HEK293 (cell line): ENCODE measurements around the gene CRACR2A.

Source experiments
- FEZF1 ChIP-seq: fragments of 450-650 bp; formaldehyde crosslinking; IDR thresholded peaks from 2 replicates; pipeline ENCODE4 v1.5.1; 2016; ENCODE audit warnings: missing biosample characterization, missing genetic modification characterization
- GLI2 ChIP-seq: fragments of 450-650 bp; formaldehyde crosslinking; IDR thresholded peaks from 2 replicates; pipeline ENCODE4; 2017; ENCODE audit warnings: missing biosample characterization, missing genetic modification characterization, low read depth, borderline replicate concordance
- KLF16 ChIP-seq: fragments of 450-650 bp; formaldehyde crosslinking; IDR thresholded peaks from 2 replicates; pipeline ENCODE4 v1.5.1; 2017; ENCODE audit warnings: missing biosample characterization, missing genetic modification characterization
- TCF7L2 ChIP-seq: IDR thresholded peaks from 2 replicates; pipeline ENCODE4 v1.6.1; 2011; ENCODE audit warnings: low read depth, mild to moderate bottlenecking, inconsistent platforms, low read length, moderate library complexity, borderline replicate concordance
- YY1 ChIP-seq: fragments of 450-650 bp; formaldehyde crosslinking; IDR thresholded peaks from 2 replicates; pipeline ENCODE4 v1.5.1; 2018; ENCODE audit warnings: missing biosample characterization, missing genetic modification characterization
- YY2 ChIP-seq: fragments of 450-650 bp; formaldehyde crosslinking; IDR thresholded peaks from 2 replicates; pipeline ENCODE4 v1.5.1; 2016; ENCODE audit warnings: missing biosample characterization, missing genetic modification characterization
- ZNF157 ChIP-seq: fragments of 450-650 bp; formaldehyde crosslinking; IDR thresholded peaks from 2 replicates; pipeline ENCODE4 v1.5.1; 2016; ENCODE audit warnings: missing biosample characterization, missing genetic modification characterization
- ZNF24 ChIP-seq: fragments of 450-650 bp; formaldehyde crosslinking; IDR thresholded peaks from 2 replicates; pipeline ENCODE4 v1.5.1; 2016; ENCODE audit warnings: missing biosample characterization, missing genetic modification characterization
- ZNF549 ChIP-seq: fragments of 450-650 bp; IDR thresholded peaks from 2 replicates; pipeline ENCODE4 v1.5.1; 2018; ENCODE audit warnings: missing biosample characterization, missing genetic modification characterization, mild to moderate bottlenecking, inconsistent platforms, moderate library complexity
- ZNF777 ChIP-seq: fragments of 450-650 bp; formaldehyde crosslinking; IDR thresholded peaks from 2 replicates; pipeline ENCODE4 v1.5.1; 2017; ENCODE audit warnings: missing biosample characterization, missing genetic modification characterization, borderline replicate concordance
- TF ChIP-seq, protein P1 (sequence below): fragments of 450-650 bp; formaldehyde crosslinking; IDR thresholded peaks from 2 replicates; pipeline ENCODE4 v1.5.1; 2016; ENCODE audit warnings: missing biosample characterization, missing genetic modification characterization
- TF ChIP-seq, protein P2 (sequence below): fragments of 450-650 bp; formaldehyde crosslinking; IDR thresholded peaks from 2 replicates; pipeline ENCODE4 v1.5.1; 2016; ENCODE audit warnings: missing biosample characterization, missing genetic modification characterization, borderline replicate concordance

DNA sequence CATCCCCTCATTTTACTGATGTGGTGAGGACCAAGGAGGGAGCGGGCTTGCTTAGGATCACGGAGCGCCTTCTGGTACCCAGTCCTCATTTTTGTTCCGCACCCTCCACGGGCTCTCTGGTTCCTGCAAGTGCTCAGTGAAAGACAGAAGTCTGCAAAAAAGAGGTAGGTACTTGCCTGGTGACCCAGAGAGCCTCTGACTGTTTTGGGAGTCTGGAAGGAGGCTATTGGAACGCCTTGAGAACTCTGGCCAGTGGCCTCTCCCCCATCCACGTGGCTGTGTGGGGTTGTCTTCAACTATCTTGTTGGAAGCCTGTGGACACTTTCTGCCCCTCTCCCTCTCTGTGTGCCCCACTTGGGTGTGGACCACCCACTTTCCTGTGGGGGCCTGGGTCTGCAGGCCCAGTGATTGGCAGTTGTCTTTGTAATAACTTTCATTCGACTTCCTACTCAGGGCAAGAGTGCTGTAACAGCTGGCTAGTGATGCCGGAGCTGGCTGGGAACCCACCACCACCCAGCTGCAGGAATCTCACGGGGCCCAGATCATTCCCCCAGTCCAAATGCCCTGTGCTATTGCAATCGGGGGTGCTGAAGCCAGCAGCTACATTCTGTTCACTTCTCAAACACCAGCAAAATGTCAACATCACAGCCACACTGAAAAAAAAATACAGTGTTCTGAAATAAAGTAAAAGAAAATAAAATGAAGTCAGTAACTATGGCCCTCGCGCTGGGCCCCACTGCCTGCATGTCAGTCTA lies 139.1 kb downstream of the CRACR2A start:
- TF ChIP-seq ZNF24 (tag by site-specific recombination) (no peak), GLI2 (tag by site-specific recombination) (no peak), ZNF157 (tag by site-specific recombination) (no peak), YY2 (tag by site-specific recombination) (no peak), KLF16 (tag by site-specific recombination) (no peak), FEZF1 (tag by site-specific recombination) (no peak), ZNF777 (tag by site-specific recombination) (no peak), YY1 (no peak), ZNF549 (tag by site-specific recombination) (no peak), TCF7L2 (no peak)
- TF ChIP-seq, protein P1, sequence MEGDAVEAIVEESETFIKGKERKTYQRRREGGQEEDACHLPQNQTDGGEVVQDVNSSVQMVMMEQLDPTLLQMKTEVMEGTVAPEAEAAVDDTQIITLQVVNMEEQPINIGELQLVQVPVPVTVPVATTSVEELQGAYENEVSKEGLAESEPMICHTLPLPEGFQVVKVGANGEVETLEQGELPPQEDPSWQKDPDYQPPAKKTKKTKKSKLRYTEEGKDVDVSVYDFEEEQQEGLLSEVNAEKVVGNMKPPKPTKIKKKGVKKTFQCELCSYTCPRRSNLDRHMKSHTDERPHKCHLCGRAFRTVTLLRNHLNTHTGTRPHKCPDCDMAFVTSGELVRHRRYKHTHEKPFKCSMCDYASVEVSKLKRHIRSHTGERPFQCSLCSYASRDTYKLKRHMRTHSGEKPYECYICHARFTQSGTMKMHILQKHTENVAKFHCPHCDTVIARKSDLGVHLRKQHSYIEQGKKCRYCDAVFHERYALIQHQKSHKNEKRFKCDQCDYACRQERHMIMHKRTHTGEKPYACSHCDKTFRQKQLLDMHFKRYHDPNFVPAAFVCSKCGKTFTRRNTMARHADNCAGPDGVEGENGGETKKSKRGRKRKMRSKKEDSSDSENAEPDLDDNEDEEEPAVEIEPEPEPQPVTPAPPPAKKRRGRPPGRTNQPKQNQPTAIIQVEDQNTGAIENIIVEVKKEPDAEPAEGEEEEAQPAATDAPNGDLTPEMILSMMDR (tag by site-specific recombination) = no peak
- TF ChIP-seq, protein P2, sequence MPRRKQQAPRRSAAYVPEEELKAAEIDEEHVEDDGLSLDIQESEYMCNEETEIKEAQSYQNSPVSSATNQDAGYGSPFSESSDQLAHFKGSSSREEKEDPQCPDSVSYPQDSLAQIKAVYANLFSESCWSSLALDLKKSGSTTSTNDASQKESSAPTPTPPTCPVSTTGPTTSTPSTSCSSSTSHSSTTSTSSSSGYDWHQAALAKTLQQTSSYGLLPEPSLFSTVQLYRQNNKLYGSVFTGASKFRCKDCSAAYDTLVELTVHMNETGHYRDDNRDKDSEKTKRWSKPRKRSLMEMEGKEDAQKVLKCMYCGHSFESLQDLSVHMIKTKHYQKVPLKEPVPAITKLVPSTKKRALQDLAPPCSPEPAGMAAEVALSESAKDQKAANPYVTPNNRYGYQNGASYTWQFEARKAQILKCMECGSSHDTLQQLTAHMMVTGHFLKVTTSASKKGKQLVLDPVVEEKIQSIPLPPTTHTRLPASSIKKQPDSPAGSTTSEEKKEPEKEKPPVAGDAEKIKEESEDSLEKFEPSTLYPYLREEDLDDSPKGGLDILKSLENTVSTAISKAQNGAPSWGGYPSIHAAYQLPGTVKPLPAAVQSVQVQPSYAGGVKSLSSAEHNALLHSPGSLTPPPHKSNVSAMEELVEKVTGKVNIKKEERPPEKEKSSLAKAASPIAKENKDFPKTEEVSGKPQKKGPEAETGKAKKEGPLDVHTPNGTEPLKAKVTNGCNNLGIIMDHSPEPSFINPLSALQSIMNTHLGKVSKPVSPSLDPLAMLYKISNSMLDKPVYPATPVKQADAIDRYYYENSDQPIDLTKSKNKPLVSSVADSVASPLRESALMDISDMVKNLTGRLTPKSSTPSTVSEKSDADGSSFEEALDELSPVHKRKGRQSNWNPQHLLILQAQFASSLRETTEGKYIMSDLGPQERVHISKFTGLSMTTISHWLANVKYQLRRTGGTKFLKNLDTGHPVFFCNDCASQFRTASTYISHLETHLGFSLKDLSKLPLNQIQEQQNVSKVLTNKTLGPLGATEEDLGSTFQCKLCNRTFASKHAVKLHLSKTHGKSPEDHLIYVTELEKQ (tag by site-specific recombination) = no peak
